Liver (tissue), 3 donors: ENCODE data around the gene TANC1.

Experiments
- CTCF ChIP-seq: fragments of 150-350 bp; IDR thresholded peaks from 2 replicates; pipeline ENCODE4 v1.5.1; 2017; ENCODE audit warnings: improper control_type of control experiment, low read depth, low read length; ENCODE audit not compliant: missing input control
- EGR1 ChIP-seq, 2 donors: IDR thresholded peaks; 2 replicates each; pipeline ENCODE4 v1.6.1; 2016 to 2018; ENCODE audit warnings: antibody characterized with exemption in 2 of 2, low read depth in 2 of 2
- REST ChIP-seq: IDR thresholded peaks from 2 replicates; pipeline ENCODE4 v1.6.1; 2016; ENCODE audit warnings: antibody characterized with exemption, mild to moderate bottlenecking
- RXRA ChIP-seq, 2 donors: IDR thresholded peaks; 2 replicates each; pipeline ENCODE4 v1.6.1; 2017 to 2018; ENCODE audit warnings: antibody characterized with exemption in 2 of 2, mild to moderate bottlenecking in 1 of 2
- ZBTB33 ChIP-seq: IDR thresholded peaks from 2 replicates; pipeline ENCODE4 v1.6.1; 2016; ENCODE audit warnings: antibody characterized with exemption
- donor health status: healthy.
- donor health status: healthy.

DNA sequence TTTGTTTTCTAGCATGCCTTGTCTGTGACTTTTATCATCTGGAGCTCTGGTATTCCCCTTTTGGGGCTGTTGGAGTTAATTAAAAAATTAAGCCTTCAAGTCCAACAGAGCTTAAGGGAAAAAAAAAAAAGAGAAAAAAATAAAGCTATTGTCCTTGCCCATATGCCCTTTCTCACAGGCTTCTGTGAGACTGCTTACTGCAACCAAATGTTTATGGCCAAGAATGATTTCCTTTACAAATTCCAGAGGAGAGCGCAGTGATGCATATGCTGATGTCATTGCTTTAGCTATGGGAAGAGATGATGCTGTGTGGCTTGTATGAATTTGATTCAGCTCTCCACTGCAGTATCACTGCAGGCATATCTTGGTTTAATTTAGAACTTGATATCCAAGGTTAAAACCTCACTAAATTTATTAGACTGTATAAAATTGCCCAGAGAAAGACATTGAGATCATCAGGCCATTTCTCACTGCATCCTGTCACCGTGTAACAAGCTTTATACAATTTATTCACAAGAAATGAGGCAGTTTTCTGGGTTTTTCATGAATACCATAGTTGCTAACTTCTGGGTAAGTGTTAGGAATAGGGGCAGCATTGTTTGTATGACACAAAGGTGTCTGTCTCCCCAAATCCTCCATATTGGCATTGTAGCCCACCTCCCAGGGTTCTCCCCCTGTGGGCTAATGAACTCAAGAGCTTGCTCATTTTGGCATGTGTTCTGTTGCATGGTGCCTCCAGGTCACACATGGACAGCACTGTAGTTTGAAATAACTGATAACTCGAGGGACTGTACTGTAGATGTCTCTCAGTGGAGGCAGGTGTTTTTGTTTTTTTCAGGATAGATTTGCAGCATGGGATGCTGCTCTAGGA is 85.0 kb downstream of the TANC1 start:
- TF ChIP-seq CTCF (no peak), REST (no peak), ZBTB33 (no peak), EGR1 (IDR thresholded peaks at IDR 0.05; ENCODE audit: low read depth in 2 of 2) (no peak), RXRA (IDR thresholded peaks at IDR 0.05) (no peak)
